ENCODE measurements around the gene RDH5.

- TF ChIP-seq CTCF (conservative IDR thresholded peaks at IDR 0.05; ENCODE audit: low read depth, low read length) (peak; percentile 78), EZH2phosphoT487 (IDR thresholded peaks at IDR 0.05; ENCODE audit: borderline replicate concordance, low read length) (no peak)
Measured at GRCh38 chr12:55724226-55724939, 4.2 kb downstream of the RDH5 start.

Measured in PC-3 (cell line).